Fibroblast of the aortic adventitia (primary cell): ENCODE results near the gene SOHLH1. TPM values are rescaled to one million over a fixed set of nuclear protein-coding genes. Genes with fewer than 3 reads are reported as not detected.

ENCODE experiments used
- DNase-seq: peaks from one replicate; pipeline ENCODE4 v3.0.0-alpha.2; 2010; ENCODE audit warnings: low read depth
- H3K4me3 ChIP-seq: 2 replicates; pipeline ENCODE4 v1.5.1; 2011; ENCODE audit warnings: low read depth, mild to moderate bottlenecking, control low read depth, low read length, moderate library complexity
- total RNA-seq: library from RNA; depleted of rRNA; stranded (reverse); fragments of >200 nt; gene quantifications from 2 replicates; pipeline ENCODE4 v1.2.3, GENCODE V29; 2012; ENCODE audit warnings: low replicate concordance
- TF ChIP-seq, protein P1 (sequence below): IDR thresholded peaks from 2 replicates; pipeline ENCODE4 v1.5.1; 2011; ENCODE audit warnings: mild to moderate bottlenecking, low read length, control low read depth, inconsistent platforms; ENCODE audit not compliant: insufficient read depth

Gene SOHLH1
- total RNA-seq, 1 donor: not detected

DNA sequence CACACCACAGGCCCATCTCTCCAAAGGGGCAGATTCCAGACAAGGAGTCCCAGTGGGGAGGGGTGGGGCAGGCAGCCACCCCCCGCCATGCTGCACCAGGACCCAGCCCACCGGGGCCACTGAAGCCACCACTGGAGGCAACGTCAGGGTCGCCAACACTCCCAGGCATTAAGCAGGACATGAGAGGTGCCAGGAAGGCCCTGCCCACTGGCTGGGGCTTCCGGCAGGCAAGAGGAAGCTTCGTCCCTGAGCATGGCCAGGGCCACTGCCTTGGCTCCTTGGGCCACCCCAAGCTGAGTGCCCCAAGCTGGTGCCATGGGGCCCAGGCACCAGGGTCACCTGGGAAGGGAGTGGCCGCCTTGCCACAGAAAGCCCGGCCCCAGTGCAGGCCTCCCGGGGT, 20.2 kb upstream of the SOHLH1 start:
- TF ChIP-seq, protein P1, sequence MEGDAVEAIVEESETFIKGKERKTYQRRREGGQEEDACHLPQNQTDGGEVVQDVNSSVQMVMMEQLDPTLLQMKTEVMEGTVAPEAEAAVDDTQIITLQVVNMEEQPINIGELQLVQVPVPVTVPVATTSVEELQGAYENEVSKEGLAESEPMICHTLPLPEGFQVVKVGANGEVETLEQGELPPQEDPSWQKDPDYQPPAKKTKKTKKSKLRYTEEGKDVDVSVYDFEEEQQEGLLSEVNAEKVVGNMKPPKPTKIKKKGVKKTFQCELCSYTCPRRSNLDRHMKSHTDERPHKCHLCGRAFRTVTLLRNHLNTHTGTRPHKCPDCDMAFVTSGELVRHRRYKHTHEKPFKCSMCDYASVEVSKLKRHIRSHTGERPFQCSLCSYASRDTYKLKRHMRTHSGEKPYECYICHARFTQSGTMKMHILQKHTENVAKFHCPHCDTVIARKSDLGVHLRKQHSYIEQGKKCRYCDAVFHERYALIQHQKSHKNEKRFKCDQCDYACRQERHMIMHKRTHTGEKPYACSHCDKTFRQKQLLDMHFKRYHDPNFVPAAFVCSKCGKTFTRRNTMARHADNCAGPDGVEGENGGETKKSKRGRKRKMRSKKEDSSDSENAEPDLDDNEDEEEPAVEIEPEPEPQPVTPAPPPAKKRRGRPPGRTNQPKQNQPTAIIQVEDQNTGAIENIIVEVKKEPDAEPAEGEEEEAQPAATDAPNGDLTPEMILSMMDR: no peak
- H3K4me3 ChIP-seq: no peak overlapping the region
- DNase-seq: no peak

DNA sequence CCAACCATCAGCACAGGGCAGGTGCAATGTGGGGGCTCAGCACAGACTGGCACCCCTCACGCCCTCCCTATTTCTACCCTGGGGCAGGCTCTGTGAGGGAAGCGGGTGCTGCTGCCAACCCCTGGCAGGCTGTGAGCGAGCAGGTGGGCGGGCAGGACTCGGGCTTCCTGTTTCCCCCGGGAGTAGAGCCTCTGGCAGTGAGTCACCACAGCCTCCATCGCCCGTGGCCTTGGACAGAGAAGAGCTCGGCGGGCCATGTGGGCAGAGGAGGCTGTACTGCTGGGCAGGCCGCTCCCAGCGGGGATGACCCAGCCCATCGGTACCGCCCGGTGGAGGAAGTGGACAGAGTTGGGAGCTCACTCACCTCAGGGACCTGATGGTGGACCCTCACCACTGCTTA, 19.3 kb upstream of the SOHLH1 start:
- TF ChIP-seq, protein P1: no peak
- DNase-seq: no peak
- no peak overlapping the region for H3K4me3 ChIP-seq

DNA sequence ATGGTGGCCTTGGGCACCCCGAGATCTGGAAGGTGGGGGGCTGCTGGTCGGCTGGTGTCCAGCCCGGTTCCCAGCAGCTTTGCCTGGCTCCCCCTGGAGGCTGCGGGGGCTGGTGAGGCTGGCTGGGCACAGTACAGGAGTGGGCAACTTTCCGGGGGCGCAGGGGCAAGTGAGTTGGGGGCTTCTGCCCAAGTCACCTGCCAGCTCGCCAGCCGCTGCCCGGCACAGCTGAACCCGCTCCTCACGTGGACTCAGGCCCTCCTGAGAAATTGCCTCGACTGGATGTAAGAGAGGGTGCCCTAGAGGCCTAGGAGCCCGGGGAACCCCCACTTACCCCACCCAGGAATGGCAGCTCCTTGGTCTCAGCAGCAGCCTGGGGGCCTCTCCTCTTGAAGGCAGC, 18.1 kb upstream of the SOHLH1 start:
- H3K4me3 ChIP-seq: no peak overlapping the region
- TF ChIP-seq, protein P1: no peak
- DNase-seq: no peak

DNA sequence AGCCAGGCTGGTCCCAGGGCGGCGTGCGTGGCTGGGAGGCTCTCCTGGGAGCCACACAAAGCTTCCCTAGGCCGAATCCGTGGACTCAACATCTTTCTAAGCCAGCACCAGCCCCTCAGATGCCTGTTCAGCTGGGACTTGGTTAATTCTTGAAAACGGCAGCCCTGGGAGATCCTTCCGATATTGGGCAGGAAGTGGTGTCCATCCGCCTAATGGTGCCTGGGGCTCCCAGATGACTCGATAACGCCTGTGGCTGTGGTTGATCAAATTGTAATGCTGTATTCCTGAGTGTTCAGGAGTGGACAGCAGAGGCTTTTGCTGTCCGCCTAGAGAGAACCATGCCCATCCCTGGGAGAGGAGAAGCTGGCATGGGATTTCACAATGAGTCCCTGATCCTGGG, 16.8 kb upstream of the SOHLH1 start:
- TF ChIP-seq, protein P1: no peak
- DNase-seq: no peak
- H3K4me3 ChIP-seq: no peak overlapping the region

DNA sequence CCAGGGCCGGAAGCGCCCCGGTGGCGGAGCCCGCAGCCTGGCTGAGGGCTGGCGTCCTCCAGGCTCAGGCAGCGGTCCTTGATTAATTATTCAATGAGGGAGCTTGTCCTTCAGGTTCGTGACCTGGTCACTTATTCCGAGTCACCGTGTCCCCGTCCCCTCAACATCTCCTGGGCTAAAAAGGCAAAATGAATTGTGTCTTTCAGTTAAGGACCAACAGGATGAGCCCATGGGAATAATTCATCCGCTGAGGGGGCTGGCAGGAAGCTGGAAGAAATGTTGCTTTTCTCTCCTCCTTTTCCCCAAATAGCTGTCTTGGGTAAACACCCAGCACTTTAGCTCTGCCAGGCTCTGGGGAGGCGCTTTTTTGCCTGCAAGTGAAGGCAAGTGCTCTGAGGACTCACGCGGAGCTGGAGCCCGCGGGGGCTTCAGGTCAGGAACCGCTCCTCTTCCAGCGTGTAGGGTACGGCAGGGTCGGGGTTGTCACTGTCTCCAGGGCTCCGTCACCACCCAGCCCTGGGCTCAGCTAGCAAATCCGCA, 15.8 kb upstream of the SOHLH1 start:
- TF ChIP-seq, protein P1: no peak
- H3K4me3 ChIP-seq: no peak overlapping the region
- no peak for DNase-seq

DNA sequence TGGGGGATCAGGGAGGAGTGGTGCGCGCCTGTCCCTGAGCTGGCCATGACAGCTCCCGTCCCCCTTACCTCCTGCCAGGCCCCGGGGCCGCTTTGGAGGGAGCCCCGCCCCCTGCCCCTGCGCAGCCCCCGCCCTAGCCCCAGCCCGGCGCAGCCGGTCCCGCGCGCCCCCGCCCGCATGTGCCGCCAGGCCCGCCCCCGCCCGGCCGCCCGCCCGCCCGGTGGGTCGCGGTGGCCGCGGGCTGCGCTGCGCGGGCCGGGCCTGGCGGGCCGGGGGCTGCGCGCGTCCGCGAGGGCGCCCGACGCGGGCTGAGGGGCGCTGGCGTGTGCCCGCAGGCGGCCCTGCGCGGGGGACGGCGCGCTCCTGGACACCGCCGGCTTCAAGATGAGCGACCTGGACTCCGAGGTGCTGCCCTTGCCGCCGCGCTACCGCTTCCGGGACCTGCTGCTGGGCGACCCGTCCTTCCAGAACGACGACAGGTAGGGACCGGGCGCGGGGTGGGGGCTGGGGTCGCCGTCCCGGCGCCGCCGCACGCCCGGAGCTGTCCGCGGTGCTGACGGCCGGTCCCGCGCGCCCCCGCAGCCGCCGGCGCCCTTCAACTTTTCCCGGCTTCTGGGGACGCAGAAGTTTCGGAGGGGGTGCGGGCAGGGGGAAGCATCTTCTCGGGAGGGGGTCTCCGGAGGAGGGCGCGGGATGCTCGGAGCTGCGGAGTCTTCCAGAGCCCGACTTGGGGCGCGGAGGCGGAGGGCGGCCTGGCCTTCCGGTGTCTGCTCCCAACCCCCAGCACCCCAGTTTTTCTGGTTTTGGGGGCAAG, 15.2 kb upstream of the SOHLH1 start:
- H3K4me3 ChIP-seq: no peak overlapping the region
- DNase-seq: no peak
- TF ChIP-seq, protein P1: no peak
